Tibial artery (tissue), 4 donors: ENCODE results near the gene STOML1.

Source experiments
- DNase-seq, 2 donors: peaks; one replicate each; pipeline ENCODE4 v3.0.0-alpha.2; 2019
- H3K27ac ChIP-seq, 2 donors: fragments of 200-600 bp; sonication (generic) in 1 of 2; 1 replicate in 1 of 2; 2 replicates in 1 of 2; pipeline ENCODE4 v1.5.1; 2018 to 2019; ENCODE audit warnings: mild to moderate bottlenecking in 1 of 2
- H3K27me3 ChIP-seq, 2 donors: fragments of 200-600 bp; sonication (generic) in 1 of 2; one replicate each; pipeline versions ENCODE4 v1.5.1 to v1.6.0; 2016 to 2019
- H3K36me3 ChIP-seq, 3 donors: fragments of 200-600 bp; sonication (generic) in 2 of 3; one replicate each; pipeline ENCODE4 v1.5.1; 2016 to 2019; ENCODE audit warnings: mild to moderate bottlenecking in 2 of 3
- H3K4me1 ChIP-seq, 4 donors: fragments of 200-600 bp; sonication (generic) in 2 of 4; 1 replicate in 3 of 4; 2 replicates in 1 of 4; pipeline ENCODE4 v1.5.1; 2016 to 2019
- H3K4me3 ChIP-seq, 2 donors: fragments of 200-600 bp; sonication (generic) in 1 of 2; 1 replicate in 1 of 2; 2 replicates in 1 of 2; pipeline ENCODE4 v1.5.1; 2018 to 2019; ENCODE audit warnings: mild to moderate bottlenecking in 2 of 2
- H3K9me3 ChIP-seq, 3 donors: fragments of 200-600 bp; sonication (generic) in 1 of 3; one replicate each; pipeline ENCODE4 v1.5.1; 2016 to 2019
- CTCF ChIP-seq, 2 experiments: fragments of 200-600 bp in 1 of 2; fragments of 450-650 bp in 1 of 2; IDR thresholded peaks; one replicate each; pipeline ENCODE4 v1.5.1; 2017 to 2019; ENCODE audit warnings: antibody characterized with exemption in 2 of 2, mild to moderate bottlenecking in 1 of 2, moderate library complexity in 1 of 2
- intact Hi-C: fragments of 100-400 bp; cut with DNase I; formaldehyde crosslinking; loops from one replicate; pipeline ENCODE4 v1.15.0; 2023; ENCODE audit warnings: low total_unique reads

The STOML1 gene

GRCh38 chr15:73997986-73998385 lies 5.9 kb upstream of the STOML1 start:
- H3K27ac ChIP-seq: no peak overlapping the region
- H3K36me3 ChIP-seq: peaks cover 5 to 32% (median 15%) of the 10 kb centered on the region in 3 donors
- H3K4me1 ChIP-seq: peaks cover 0 to 57% (median 42%) of the 10 kb centered on the region in 4 donors
- H3K9me3 ChIP-seq: no peaks in the 10 kb centered on the region
- intact Hi-C loops: no loop called here
- DNase-seq: no peak
- no peak overlapping the region for H3K4me3 ChIP-seq
- no peak for TF ChIP-seq CTCF (IDR thresholded peaks at IDR 0.05)
- no peaks in the 10 kb centered on the region for H3K27me3 ChIP-seq

DNA sequence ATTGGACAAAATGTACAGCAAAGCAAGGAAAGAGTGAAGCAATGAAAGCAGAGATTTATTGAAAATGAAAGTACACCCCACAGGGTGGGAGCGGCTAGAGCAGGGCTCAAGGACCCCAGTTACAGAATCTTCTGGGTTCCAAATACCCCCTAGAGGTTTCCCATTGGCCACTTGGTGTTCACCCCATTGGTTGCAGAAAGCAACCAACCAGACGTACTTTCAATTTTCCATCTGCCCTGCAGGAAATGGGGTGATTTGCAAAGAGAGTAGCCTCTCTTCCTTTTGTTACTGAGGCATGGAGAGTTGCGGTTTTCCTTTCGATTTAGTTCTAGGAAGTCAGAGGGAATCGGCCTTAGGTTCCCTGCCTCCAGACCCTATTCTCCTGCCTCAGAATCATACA lies 4.8 kb upstream of the STOML1 start:
- no peaks in the 10 kb centered on the region for H3K27me3 ChIP-seq
- H3K4me3 ChIP-seq: peak overlapping the region; percentile 20 to 84
- H3K9me3 ChIP-seq: no peaks in the 10 kb centered on the region
- peak in 1 of 2 experiments; percentile 5 for TF ChIP-seq CTCF (IDR thresholded peaks at IDR 0.05)
- DNase-seq: no peak
- H3K27ac ChIP-seq: peak overlapping the region; percentile 89 to 97
- intact Hi-C loops: no loop called here
- peaks cover 0 to 64% (median 49%) of the 10 kb centered on the region in 4 donors for H3K4me1 ChIP-seq
- peaks cover 0 to 27% (median 12%) of the 10 kb centered on the region in 3 donors for H3K36me3 ChIP-seq

GRCh38 chr15:73996267-73996666 lies 4.2 kb upstream of the STOML1 start:
- peaks cover 0 to 27% (median 12%) of the 10 kb centered on the region in 3 donors for H3K36me3 ChIP-seq
- intact Hi-C loops: no loop called here
- peak overlapping the region; percentile 84 to 97 for H3K4me3 ChIP-seq
- peaks cover 0 to 71% (median 54%) of the 10 kb centered on the region in 4 donors for H3K4me1 ChIP-seq
- no peak for TF ChIP-seq CTCF (IDR thresholded peaks at IDR 0.05)
- H3K9me3 ChIP-seq: no peaks in the 10 kb centered on the region
- H3K27me3 ChIP-seq: no peaks in the 10 kb centered on the region
- H3K27ac ChIP-seq: peak overlapping the region; percentile 89 to 97
- no peak for DNase-seq

- Histone ChIP-seq H3K27ac (peak overlapping the region; percentile 89 to 97), H3K36me3 (peaks cover 0 to 24% (median 12%) of the 10 kb centered on the region in 3 donors), H3K4me3 (peak overlapping the region; percentile 84 to 97), H3K9me3 (no peaks in the 10 kb centered on the region), H3K27me3 (no peaks in the 10 kb centered on the region), H3K4me1 (peaks cover 0 to 83% (median 65%) of the 10 kb centered on the region in 4 donors)
- no peak for TF ChIP-seq CTCF (IDR thresholded peaks at IDR 0.05)
- DNase-seq: no peak
- intact Hi-C loops: no loop called here
Measured at GRCh38 chr15:73994912-73995622, 3.0 kb upstream of the STOML1 start.

DNA sequence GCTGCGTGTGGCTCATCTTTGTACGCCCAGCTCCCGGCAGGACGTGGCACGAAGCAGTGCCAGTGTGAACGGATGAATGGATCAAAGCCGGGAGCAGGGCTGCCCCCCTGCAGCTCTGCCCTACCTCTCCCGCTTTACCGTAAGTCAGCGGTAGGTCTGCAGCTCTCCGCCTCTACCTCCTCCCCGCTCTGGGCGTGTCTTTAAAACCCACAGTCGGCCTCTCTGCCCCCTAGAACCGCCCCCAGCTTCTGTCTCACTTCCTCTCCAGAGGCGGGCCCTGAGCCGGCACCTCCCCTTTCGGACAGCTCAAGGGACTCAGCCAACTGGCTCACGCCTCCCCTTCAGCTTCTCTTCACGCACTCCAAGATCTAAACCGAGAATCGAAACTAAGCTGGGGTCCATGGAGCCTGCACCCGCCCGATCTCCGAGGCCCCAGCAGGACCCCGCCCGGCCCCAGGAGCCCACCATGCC lies 2.4 kb upstream of the STOML1 start, which contains the start of gene PML:
PML (plus strand) TSS at position 304 of the 471 bp plus-strand sequence; CDS start at position 401, 97 bp downstream.
- Histone ChIP-seq H3K4me3 (peak within 1 kb of the TSS; percentile 84 to 97), H3K27me3 (no peaks in the 10 kb centered on the region), H3K4me1 (peaks cover 0 to 88% (median 70%) of the 10 kb centered on the region in 4 donors), H3K27ac (peak within 1 kb of the TSS; percentile 89 to 97), H3K36me3 (peaks cover 0 to 20% (median 12%) of the 10 kb centered on the region in 3 donors), H3K9me3 (no peaks in the 10 kb centered on the region)
- DNase-seq: peak; percentile 98 to 99
- no peak for TF ChIP-seq CTCF (IDR thresholded peaks at IDR 0.05)
- intact Hi-C loops: no loop called here
